T-helper 1 cell treated with Interleukin-12 subunit alpha and Interleukin-12 subunit beta and Interleukin-4 antibody, amounts not matched to agents 30 μg/mL and 1 μg/mL, for 36 hours (primary cell): ENCODE results near the gene MAT2A.
A peak's percentile ranks its signal among the peaks of the same experiment; 100 is the strongest.
"Not testable (repeated sequence)": the region's sequence is repeated elsewhere in the genome, so short reads cannot be mapped to it uniquely, and the experiment has no call there.

Experiments used
- H3K27ac Mint-ChIP-seq: one replicate; pipeline ENCODE4 v1.8.0; 2021; ENCODE audit warnings: mild to moderate bottlenecking, mixed read lengths
- H3K27me3 Mint-ChIP-seq: one replicate; pipeline ENCODE4 v1.8.0; 2021; ENCODE audit warnings: low read depth, mixed read lengths
- H3K36me3 Mint-ChIP-seq: one replicate; pipeline ENCODE4 v1.8.0; 2021; ENCODE audit warnings: low read depth, mixed read lengths
- H3K4me1 Mint-ChIP-seq: one replicate; pipeline ENCODE4 v1.8.0; 2021; ENCODE audit warnings: low read depth, mixed read lengths
- H3K4me3 Mint-ChIP-seq: one replicate; pipeline ENCODE4 v1.8.0; 2021; ENCODE audit warnings: mild to moderate bottlenecking, moderate library complexity, mixed read lengths
- H3K9me3 Mint-ChIP-seq: one replicate; pipeline ENCODE4 v1.8.0; 2021; ENCODE audit warnings: mixed read lengths

MAT2A gene

GRCh38 chr2:85537600-85538506, 1.1 kb upstream of the MAT2A start:
- H3K4me3 Mint-ChIP-seq: peak overlapping the region; percentile 92
- peak overlapping the region; percentile 92 for H3K27ac Mint-ChIP-seq
- H3K4me1 Mint-ChIP-seq: peaks cover 40% of the 10 kb centered on the region
- no peaks in the 10 kb centered on the region for H3K27me3 Mint-ChIP-seq
- no peaks in the 10 kb centered on the region for H3K9me3 Mint-ChIP-seq
- peaks cover 32% of the 10 kb centered on the region for H3K36me3 Mint-ChIP-seq

- H3K27me3 Mint-ChIP-seq: no peaks in the 10 kb centered on the region
- H3K27ac Mint-ChIP-seq: peak overlapping the region; percentile 92
- H3K9me3 Mint-ChIP-seq: no peaks in the 10 kb centered on the region
- peaks cover 44% of the 10 kb centered on the region for H3K36me3 Mint-ChIP-seq
- H3K4me3 Mint-ChIP-seq: peak overlapping the region; percentile 92
- H3K4me1 Mint-ChIP-seq: peaks cover 48% of the 10 kb centered on the region
Measured at GRCh38 chr2:85539361-85540132, 579 bp downstream of the MAT2A start.

GRCh38 chr2:85540133-85540648, 1.2 kb downstream of the MAT2A start:
- Mint-ChIP-seq H3K27me3 (no peaks in the 10 kb centered on the region), H3K36me3 (peaks cover 47% of the 10 kb centered on the region), H3K9me3 (no peaks in the 10 kb centered on the region), H3K4me3 (peak overlapping the region; percentile 92), H3K4me1 (peaks cover 48% of the 10 kb centered on the region), H3K27ac (peak overlapping the region; percentile 80)

- no peak overlapping the region for H3K27ac Mint-ChIP-seq
- H3K4me3 Mint-ChIP-seq: peak overlapping the region; percentile 92
- H3K9me3 Mint-ChIP-seq: no peaks in the 10 kb centered on the region
- no peaks in the 10 kb centered on the region for H3K27me3 Mint-ChIP-seq
- H3K4me1 Mint-ChIP-seq: peaks cover 47% of the 10 kb centered on the region
- H3K36me3 Mint-ChIP-seq: peaks cover 52% of the 10 kb centered on the region
Measured at GRCh38 chr2:85541262-85541661, 2.3 kb downstream of the MAT2A start.

DNA sequence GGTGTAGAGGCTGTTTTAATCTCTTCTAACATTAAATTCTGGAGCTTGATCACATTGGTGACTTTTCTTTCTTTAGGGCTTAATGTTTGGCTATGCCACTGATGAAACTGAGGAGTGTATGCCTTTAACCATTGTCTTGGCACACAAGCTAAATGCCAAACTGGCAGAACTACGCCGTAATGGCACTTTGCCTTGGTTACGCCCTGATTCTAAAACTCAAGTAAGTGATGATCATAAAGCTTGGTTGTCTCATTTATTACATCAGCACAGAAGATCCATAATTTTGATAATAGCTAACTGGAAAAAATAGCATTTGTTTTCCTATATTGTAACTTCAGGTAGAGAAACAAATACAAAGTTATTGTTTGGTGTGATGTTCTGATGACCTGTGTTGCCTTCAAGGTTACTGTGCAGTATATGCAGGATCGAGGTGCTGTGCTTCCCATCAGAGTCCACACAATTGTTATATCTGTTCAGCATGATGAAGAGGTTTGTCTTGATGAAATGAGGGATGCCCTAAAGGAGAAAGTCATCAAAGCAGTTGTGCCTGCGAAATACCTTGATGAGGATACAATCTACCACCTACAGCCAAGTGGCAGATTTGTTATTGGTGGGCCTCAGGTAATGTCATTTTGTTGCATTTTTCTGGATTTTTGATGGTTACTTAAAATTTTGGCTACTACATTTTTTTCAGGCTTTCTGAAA, 2.9 kb downstream of the MAT2A start:
- H3K36me3 Mint-ChIP-seq: peaks cover 57% of the 10 kb centered on the region
- no peaks in the 10 kb centered on the region for H3K9me3 Mint-ChIP-seq
- H3K4me1 Mint-ChIP-seq: peaks cover 45% of the 10 kb centered on the region
- no peaks in the 10 kb centered on the region for H3K27me3 Mint-ChIP-seq
- H3K27ac Mint-ChIP-seq: peak overlapping the region; percentile 34
- peak overlapping the region; percentile 92 for H3K4me3 Mint-ChIP-seq

DNA sequence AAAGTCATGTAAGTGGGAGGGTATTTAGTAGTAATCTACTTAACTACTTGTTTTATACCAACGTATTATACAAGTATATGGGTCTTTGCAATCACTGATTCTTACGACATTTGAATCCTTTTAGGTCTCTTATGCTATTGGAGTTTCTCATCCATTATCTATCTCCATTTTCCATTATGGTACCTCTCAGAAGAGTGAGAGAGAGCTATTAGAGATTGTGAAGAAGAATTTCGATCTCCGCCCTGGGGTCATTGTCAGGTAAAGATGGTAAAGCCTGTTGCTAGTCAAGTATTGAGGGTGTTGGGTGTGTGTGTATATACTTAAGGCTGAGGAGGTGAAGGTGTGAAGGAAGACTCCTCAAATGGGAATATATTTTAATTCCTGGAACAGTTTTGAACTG, 3.8 kb downstream of the MAT2A start:
- no peaks in the 10 kb centered on the region for H3K9me3 Mint-ChIP-seq
- peaks cover 41% of the 10 kb centered on the region for H3K4me1 Mint-ChIP-seq
- H3K4me3 Mint-ChIP-seq: no peak overlapping the region
- H3K36me3 Mint-ChIP-seq: peaks cover 58% of the 10 kb centered on the region
- H3K27me3 Mint-ChIP-seq: no peaks in the 10 kb centered on the region
- H3K27ac Mint-ChIP-seq: no peak overlapping the region

- not testable (repeated sequence) for H3K4me3 Mint-ChIP-seq, H3K27me3 Mint-ChIP-seq, H3K9me3 Mint-ChIP-seq, H3K27ac Mint-ChIP-seq
- Mint-ChIP-seq H3K4me1 (peaks cover 41% of the 10 kb centered on the region), H3K36me3 (peaks cover 61% of the 10 kb centered on the region)
Measured at GRCh38 chr2:85544254-85544691, 5.3 kb downstream of the MAT2A start.

- H3K4me1 Mint-ChIP-seq: peaks cover 37% of the 10 kb centered on the region
- not testable (repeated sequence) for H3K27me3 Mint-ChIP-seq, H3K9me3 Mint-ChIP-seq, H3K4me3 Mint-ChIP-seq, H3K27ac Mint-ChIP-seq
- peaks cover 59% of the 10 kb centered on the region for H3K36me3 Mint-ChIP-seq
Measured at GRCh38 chr2:85544915-85545779, 6.2 kb downstream of the MAT2A start.

DNA sequence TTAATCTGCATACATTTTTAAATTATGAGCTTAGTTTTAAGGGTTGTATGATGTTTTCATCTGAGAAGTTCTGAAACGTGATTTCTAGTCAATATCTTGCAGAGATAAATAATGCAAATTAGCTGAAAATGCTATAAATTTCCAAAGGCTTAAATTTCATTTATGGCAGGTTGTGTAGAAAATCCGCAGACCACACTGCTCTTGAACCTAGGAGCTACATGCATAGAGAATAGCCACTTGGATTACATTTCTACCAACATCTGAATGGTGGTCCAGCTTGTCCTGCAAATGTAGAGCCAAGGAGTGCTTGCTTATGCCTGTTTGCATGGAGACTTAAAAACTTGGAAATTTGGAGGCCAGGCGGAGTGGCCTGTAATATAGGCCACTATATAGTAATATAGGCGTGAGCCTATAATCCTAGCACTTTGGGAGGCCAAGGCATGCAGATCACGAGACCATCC, 6.8 kb downstream of the MAT2A start:
- peaks cover 56% of the 10 kb centered on the region for H3K36me3 Mint-ChIP-seq
- H3K4me1 Mint-ChIP-seq: peaks cover 31% of the 10 kb centered on the region
- H3K27ac Mint-ChIP-seq: no peak overlapping the region
- no peaks in the 10 kb centered on the region for H3K27me3 Mint-ChIP-seq
- H3K4me3 Mint-ChIP-seq: no peak overlapping the region
- H3K9me3 Mint-ChIP-seq: no peaks in the 10 kb centered on the region

GRCh38 chr2:85547089-85547858, 8.3 kb downstream of the MAT2A start:
- H3K4me1 Mint-ChIP-seq: peaks cover 22% of the 10 kb centered on the region
- no peaks in the 10 kb centered on the region for H3K27me3 Mint-ChIP-seq
- no peak overlapping the region for H3K4me3 Mint-ChIP-seq
- H3K27ac Mint-ChIP-seq: peak overlapping the region; percentile 32
- H3K9me3 Mint-ChIP-seq: no peaks in the 10 kb centered on the region
- peaks cover 51% of the 10 kb centered on the region for H3K36me3 Mint-ChIP-seq

DNA sequence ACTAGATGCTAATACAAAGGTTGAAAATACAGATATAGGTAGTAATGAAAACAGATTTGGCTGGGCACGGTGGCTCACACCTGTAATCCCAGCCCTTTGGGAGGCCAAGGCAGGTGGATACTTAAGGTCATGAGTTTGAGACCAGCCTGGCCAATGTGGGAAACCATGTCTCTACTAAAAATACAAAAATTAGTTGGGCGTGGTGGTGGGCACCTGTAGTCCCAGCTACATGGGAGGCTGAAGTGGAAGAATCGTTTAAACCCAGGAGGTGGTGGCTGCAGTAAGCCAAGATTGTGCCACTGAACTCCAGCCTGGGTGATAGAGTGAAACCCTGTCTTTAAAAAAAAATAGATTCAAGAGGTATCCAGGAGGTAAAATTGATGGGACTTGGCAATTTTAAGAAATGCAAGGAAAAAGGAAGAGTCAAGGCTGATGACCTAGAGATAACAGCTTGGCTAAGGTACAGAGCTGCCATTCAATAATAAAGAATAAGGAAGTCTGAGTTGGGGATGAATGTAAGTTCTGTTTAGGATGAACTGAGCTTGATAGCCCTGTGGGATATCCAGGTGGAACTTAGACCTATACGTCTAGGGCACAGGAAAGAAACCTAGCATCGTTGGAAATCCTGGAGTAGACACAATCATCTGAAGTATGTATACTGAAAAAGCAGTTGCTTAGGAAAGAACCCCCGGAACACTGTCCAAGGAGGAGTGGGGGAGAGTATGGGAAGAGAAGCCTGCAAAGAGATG, 9.1 kb downstream of the MAT2A start:
- Mint-ChIP-seq H3K27ac (peak overlapping the region; percentile 34), H3K36me3 (peaks cover 50% of the 10 kb centered on the region), H3K4me3 (no peak overlapping the region), H3K9me3 (no peaks in the 10 kb centered on the region), H3K4me1 (peaks cover 18% of the 10 kb centered on the region), H3K27me3 (no peaks in the 10 kb centered on the region)

DNA sequence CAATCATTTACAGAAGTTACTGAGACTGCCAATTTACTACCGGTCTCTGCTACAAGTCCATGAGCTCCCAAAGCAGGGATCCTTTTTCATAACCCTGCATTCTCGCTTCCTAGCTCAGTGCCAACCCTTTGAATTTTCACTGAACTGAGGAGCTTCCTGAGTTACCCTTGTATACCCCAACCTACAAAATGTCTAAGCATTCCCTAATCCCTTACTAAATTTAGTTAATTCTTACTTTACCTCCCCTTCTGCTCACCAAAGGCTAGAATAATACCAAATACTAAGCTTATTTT, 9.6 kb downstream of the MAT2A start:
- H3K27me3 Mint-ChIP-seq: no peaks in the 10 kb centered on the region
- H3K4me3 Mint-ChIP-seq: no peak overlapping the region
- H3K9me3 Mint-ChIP-seq: no peaks in the 10 kb centered on the region
- peaks cover 50% of the 10 kb centered on the region for H3K36me3 Mint-ChIP-seq
- peaks cover 16% of the 10 kb centered on the region for H3K4me1 Mint-ChIP-seq
- H3K27ac Mint-ChIP-seq: no peak overlapping the region
